ENCODE results near the gene HDGFL3. TPM values are rescaled to one million over a fixed set of nuclear protein-coding genes. Genes with fewer than 3 reads are reported as not detected.

HDGFL3 gene
- total and polyA plus RNA-seq, 5 donors from 2014 or later: 0.07 to 1.2 (median 0.26) TPM; not detected in 2

DNA sequence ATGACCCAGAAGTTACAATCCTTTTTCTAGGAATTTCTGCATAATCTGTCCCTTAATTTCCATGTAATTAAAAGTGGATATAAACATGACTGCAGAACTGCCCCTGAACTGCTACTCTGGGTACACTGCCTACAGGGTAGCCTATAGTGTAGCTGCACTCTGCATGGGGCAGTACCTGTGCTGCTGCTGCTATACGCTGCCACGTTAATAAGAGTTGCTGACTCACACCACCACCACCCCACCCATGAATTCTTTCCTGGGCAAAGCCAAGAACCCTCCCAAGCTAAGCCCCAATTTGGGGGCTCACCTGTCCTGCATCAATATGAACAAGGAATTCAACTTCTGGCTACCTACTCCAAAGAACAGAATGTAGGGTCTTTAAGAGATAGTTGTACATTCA is 13.9 kb downstream of the HDGFL3 start:
- Mint-ChIP-seq H3K36me3 (no peaks in the 10 kb centered on the region), H3K4me1 (peaks cover 0 to 3% (median 0%) of the 10 kb centered on the region in 4 donors), H3K9me3 (peaks cover 0 to 1% (median 0%) of the 10 kb centered on the region in 7 donors), H3K27me3 (peaks cover 27% of the 10 kb centered on the region), H3K27ac (no peak overlapping the region), H3K4me3 (no peak overlapping the region)
- Histone ChIP-seq H3K4me1 (ENCODE audit: control insufficient read depth, insufficient read depth, low read length, poor library complexity, severe bottlenecking) (no peaks in the 10 kb centered on the region), H3K27ac (ENCODE audit: insufficient read depth, low read length, poor library complexity, severe bottlenecking) (no peak overlapping the region), H3K9me3 (ENCODE audit: control insufficient read depth in 2 of 2, low read length in 2 of 2) (no peaks in the 10 kb centered on the region), H3K4me3 (ENCODE audit: low read depth, low read length) (no peak overlapping the region), H3K27me3 (ENCODE audit: control insufficient read depth, insufficient read depth, low read length) (no peaks in the 10 kb centered on the region), H3K36me3 (ENCODE audit: control insufficient read depth, insufficient read depth, low read length) (no peaks in the 10 kb centered on the region)
- DNase-seq (no peak), ATAC-seq (ENCODE audit: low read depth in 2 of 2) (no peak)

DNA sequence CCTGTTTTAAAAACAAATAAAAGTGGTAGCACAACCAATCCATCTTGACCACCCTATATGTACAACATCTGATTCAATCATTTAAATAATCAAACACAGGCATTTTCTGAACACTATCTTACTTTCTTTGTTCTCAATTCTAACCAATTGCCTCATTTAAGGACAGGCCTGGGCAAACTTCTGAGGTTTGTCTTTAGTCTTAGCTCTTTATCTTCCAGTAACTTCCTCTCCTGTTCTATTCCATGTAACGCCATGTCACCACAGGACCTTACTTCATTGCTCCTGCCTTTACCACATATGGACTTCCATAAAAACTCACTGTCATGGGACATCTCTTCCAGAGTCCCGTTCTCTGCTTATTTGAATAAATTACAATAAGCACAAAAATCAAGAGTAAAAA is 14.9 kb downstream of the HDGFL3 start:
- Mint-ChIP-seq H3K9me3 (peaks cover 0 to 1% (median 0%) of the 10 kb centered on the region in 7 donors), H3K27ac (no peak overlapping the region), H3K36me3 (no peaks in the 10 kb centered on the region), H3K27me3 (peaks cover 21% of the 10 kb centered on the region), H3K4me3 (no peak overlapping the region), H3K4me1 (no peaks in the 10 kb centered on the region)
- Histone ChIP-seq H3K27ac (ENCODE audit: insufficient read depth, low read length, poor library complexity, severe bottlenecking) (no peak overlapping the region), H3K27me3 (ENCODE audit: control insufficient read depth, insufficient read depth, low read length) (no peaks in the 10 kb centered on the region), H3K36me3 (ENCODE audit: control insufficient read depth, insufficient read depth, low read length) (no peaks in the 10 kb centered on the region), H3K4me3 (ENCODE audit: low read depth, low read length) (no peak overlapping the region), H3K4me1 (ENCODE audit: control insufficient read depth, insufficient read depth, low read length, poor library complexity, severe bottlenecking) (no peaks in the 10 kb centered on the region), H3K9me3 (ENCODE audit: control insufficient read depth in 2 of 2, low read length in 2 of 2) (no peaks in the 10 kb centered on the region)
- no peak for DNase-seq
- ATAC-seq (ENCODE audit: low read depth in 2 of 2): no peak

DNA sequence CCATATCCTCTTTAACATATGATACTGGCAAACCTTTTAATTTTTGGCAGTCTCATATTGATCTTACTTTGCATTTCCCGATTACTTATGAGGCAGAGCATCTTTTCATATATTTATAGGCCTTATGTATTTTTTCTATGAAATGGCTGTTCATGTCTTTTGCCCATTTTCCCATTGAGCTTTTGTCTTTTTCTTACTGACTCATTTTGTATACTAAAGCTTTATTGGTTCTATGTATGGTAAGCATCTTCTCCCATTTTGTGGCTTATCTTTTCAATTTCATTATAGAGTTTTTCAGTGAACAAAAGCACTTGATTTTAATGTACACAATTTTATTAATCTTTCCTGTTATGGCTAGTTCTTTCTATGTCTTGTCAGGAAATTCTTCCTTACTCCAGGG is 17.2 kb downstream of the HDGFL3 start:
- Mint-ChIP-seq H3K4me1 (no peaks in the 10 kb centered on the region), H3K36me3 (no peaks in the 10 kb centered on the region), H3K9me3 (peaks cover 0 to 1% (median 0%) of the 10 kb centered on the region in 7 donors), H3K27me3 (peaks cover 25% of the 10 kb centered on the region), H3K27ac (no peak overlapping the region), H3K4me3 (no peak overlapping the region)
- no peak for DNase-seq
- no peak overlapping the region for H3K27ac ChIP-seq (ENCODE audit: insufficient read depth, low read length, poor library complexity, severe bottlenecking)
- H3K36me3 ChIP-seq (ENCODE audit: control insufficient read depth, insufficient read depth, low read length): no peaks in the 10 kb centered on the region
- no peak overlapping the region for H3K4me3 ChIP-seq (ENCODE audit: low read depth, low read length)
- H3K9me3 ChIP-seq (ENCODE audit: control insufficient read depth in 2 of 2, low read length in 2 of 2): no peaks in the 10 kb centered on the region
- no peak for ATAC-seq (ENCODE audit: low read depth in 2 of 2)
- H3K4me1 ChIP-seq (ENCODE audit: control insufficient read depth, insufficient read depth, low read length, poor library complexity, severe bottlenecking): no peaks in the 10 kb centered on the region
- H3K27me3 ChIP-seq (ENCODE audit: control insufficient read depth, insufficient read depth, low read length): no peaks in the 10 kb centered on the region

DNA sequence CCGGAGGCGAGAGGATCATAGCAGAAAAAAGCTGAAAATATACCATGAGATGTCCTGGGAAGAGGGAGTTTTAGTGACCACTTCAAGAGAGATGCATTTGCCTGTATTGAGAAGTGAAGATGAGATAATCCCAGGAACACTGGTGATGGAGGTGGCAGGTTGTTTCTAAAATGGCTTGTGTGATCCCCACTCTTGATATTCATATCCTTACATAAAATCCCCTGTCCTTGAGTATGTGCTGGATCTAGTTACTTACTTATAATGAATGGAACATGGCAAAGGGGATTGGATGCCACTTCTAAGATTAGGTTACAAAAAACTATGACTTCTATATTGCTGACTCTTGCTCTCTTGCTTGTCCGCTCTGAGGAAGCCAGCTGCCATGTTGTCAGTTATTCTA is 22.1 kb downstream of the HDGFL3 start:
- H3K27ac ChIP-seq (ENCODE audit: insufficient read depth, low read length, poor library complexity, severe bottlenecking): no peak overlapping the region
- H3K36me3 ChIP-seq (ENCODE audit: control insufficient read depth, insufficient read depth, low read length): no peaks in the 10 kb centered on the region
- Mint-ChIP-seq H3K27me3 (peaks cover 10% of the 10 kb centered on the region), H3K36me3 (no peaks in the 10 kb centered on the region), H3K27ac (peak overlapping the region in 1 of 3 donors; percentile 33), H3K4me1 (no peaks in the 10 kb centered on the region), H3K9me3 (peaks cover 0 to 1% (median 0%) of the 10 kb centered on the region in 7 donors), H3K4me3 (no peak overlapping the region)
- no peak overlapping the region for H3K4me3 ChIP-seq (ENCODE audit: low read depth, low read length)
- no peaks in the 10 kb centered on the region for H3K4me1 ChIP-seq (ENCODE audit: control insufficient read depth, insufficient read depth, low read length, poor library complexity, severe bottlenecking)
- ATAC-seq (ENCODE audit: low read depth in 2 of 2) (no peak), DNase-seq (no peak)
- no peaks in the 10 kb centered on the region for H3K9me3 ChIP-seq (ENCODE audit: control insufficient read depth in 2 of 2, low read length in 2 of 2)
- H3K27me3 ChIP-seq (ENCODE audit: control insufficient read depth, insufficient read depth, low read length): no peaks in the 10 kb centered on the region

DNA sequence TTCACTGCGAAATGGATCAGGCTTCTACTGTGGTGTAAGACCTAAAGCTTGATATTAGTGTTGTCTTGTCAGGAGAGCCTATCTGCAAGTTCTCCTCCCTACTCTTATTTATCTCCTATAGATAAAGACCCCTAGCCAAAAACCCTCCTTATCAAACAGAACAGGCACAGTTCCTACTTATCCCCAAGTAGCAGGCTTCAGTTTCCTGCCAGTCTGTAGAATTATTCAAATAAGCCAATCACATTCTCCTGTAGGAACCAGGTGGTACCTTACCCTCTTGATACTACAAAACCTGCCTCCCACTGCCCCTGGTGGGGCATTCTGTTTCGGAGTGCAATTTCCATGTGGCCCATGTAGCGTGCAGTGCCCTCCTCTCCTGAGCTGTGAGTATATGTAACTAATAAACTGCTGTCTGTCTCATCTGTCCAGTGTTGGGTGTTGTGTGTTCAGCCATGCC is 28.7 kb downstream of the HDGFL3 start:
- peaks cover 15% of the 10 kb centered on the region for H3K27me3 Mint-ChIP-seq
- ATAC-seq (ENCODE audit: low read depth in 2 of 2): no peak
- Histone ChIP-seq H3K27me3 (ENCODE audit: control insufficient read depth, insufficient read depth, low read length) (peaks cover 3% of the 10 kb centered on the region), H3K9me3 (ENCODE audit: control insufficient read depth in 2 of 2, low read length in 2 of 2) (no peaks in the 10 kb centered on the region), H3K4me3 (ENCODE audit: low read depth, low read length) (no peak overlapping the region), H3K36me3 (ENCODE audit: control insufficient read depth, insufficient read depth, low read length) (no peaks in the 10 kb centered on the region), H3K27ac (ENCODE audit: insufficient read depth, low read length, poor library complexity, severe bottlenecking) (no peak overlapping the region), H3K4me1 (ENCODE audit: control insufficient read depth, insufficient read depth, low read length, poor library complexity, severe bottlenecking) (no peaks in the 10 kb centered on the region)
- H3K27ac Mint-ChIP-seq: no peak overlapping the region
- H3K36me3 Mint-ChIP-seq: no peaks in the 10 kb centered on the region
- H3K4me1 Mint-ChIP-seq: no peaks in the 10 kb centered on the region
- no peak for DNase-seq
- peaks cover 0 to 1% (median 0%) of the 10 kb centered on the region in 7 donors for H3K9me3 Mint-ChIP-seq
- no peak overlapping the region for H3K4me3 Mint-ChIP-seq

DNA sequence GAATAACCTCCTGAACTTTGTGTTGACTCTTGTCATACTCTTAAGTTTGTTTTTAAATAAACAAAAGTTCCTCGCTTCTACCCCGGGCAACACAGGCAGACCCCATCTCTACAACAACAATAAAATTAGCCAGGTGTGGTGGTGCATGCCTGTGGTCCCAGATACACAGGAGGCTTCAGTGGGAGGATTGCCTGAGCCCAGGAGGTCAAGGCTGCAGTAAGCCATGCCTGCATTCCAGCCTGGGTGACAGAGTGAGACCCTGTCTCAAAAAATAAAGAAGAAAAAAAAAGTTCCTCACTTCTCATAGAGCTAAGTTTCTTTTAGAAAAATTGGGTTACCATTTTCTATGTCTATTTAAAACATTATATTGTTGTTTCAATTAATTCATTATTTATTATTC is 29.2 kb downstream of the HDGFL3 start:
- no peaks in the 10 kb centered on the region for H3K4me1 ChIP-seq (ENCODE audit: control insufficient read depth, insufficient read depth, low read length, poor library complexity, severe bottlenecking)
- no peaks in the 10 kb centered on the region for H3K36me3 ChIP-seq (ENCODE audit: control insufficient read depth, insufficient read depth, low read length)
- Mint-ChIP-seq H3K9me3 (peaks cover 0 to 1% (median 0%) of the 10 kb centered on the region in 7 donors), H3K27ac (no peak overlapping the region), H3K36me3 (no peaks in the 10 kb centered on the region), H3K4me3 (no peak overlapping the region), H3K27me3 (peaks cover 15% of the 10 kb centered on the region), H3K4me1 (no peaks in the 10 kb centered on the region)
- H3K4me3 ChIP-seq (ENCODE audit: low read depth, low read length): no peak overlapping the region
- H3K27me3 ChIP-seq (ENCODE audit: control insufficient read depth, insufficient read depth, low read length): peaks cover 6% of the 10 kb centered on the region
- DNase-seq (no peak), ATAC-seq (ENCODE audit: low read depth in 2 of 2) (no peak)
- H3K27ac ChIP-seq (ENCODE audit: insufficient read depth, low read length, poor library complexity, severe bottlenecking): no peak overlapping the region
- H3K9me3 ChIP-seq (ENCODE audit: control insufficient read depth in 2 of 2, low read length in 2 of 2): no peaks in the 10 kb centered on the region

DNA sequence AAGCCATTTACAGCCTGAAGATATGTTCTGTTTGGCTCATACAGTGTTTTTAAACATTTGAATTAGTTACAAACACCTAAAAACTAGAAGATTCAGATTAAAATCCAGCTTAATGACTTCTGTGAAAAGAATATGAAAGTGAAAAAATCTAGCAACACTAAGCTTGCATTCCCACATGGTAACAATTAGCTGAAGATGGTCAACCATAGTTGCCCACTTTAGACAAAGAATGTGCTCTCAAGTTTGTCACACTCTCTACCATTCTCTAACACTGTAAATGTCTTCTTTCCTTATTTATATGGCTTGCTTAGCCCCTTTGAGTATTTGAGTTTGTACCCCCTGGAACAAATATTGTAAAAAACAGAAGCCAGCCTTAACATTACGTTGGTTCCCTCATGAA is 32.7 kb downstream of the HDGFL3 start:
- Histone ChIP-seq H3K27me3 (ENCODE audit: control insufficient read depth, insufficient read depth, low read length) (peaks cover 6% of the 10 kb centered on the region), H3K9me3 (ENCODE audit: control insufficient read depth in 2 of 2, low read length in 2 of 2) (no peaks in the 10 kb centered on the region), H3K4me3 (ENCODE audit: low read depth, low read length) (no peak overlapping the region), H3K4me1 (ENCODE audit: control insufficient read depth, insufficient read depth, low read length, poor library complexity, severe bottlenecking) (no peaks in the 10 kb centered on the region), H3K36me3 (ENCODE audit: control insufficient read depth, insufficient read depth, low read length) (no peaks in the 10 kb centered on the region), H3K27ac (ENCODE audit: insufficient read depth, low read length, poor library complexity, severe bottlenecking) (no peak overlapping the region)
- Mint-ChIP-seq H3K4me1 (no peaks in the 10 kb centered on the region), H3K9me3 (peaks cover 0 to 2% (median 0%) of the 10 kb centered on the region in 7 donors), H3K36me3 (no peaks in the 10 kb centered on the region), H3K4me3 (no peak overlapping the region), H3K27me3 (peaks cover 19% of the 10 kb centered on the region), H3K27ac (no peak overlapping the region)
- ATAC-seq (ENCODE audit: low read depth in 2 of 2) (no peak), DNase-seq (no peak)

DNA sequence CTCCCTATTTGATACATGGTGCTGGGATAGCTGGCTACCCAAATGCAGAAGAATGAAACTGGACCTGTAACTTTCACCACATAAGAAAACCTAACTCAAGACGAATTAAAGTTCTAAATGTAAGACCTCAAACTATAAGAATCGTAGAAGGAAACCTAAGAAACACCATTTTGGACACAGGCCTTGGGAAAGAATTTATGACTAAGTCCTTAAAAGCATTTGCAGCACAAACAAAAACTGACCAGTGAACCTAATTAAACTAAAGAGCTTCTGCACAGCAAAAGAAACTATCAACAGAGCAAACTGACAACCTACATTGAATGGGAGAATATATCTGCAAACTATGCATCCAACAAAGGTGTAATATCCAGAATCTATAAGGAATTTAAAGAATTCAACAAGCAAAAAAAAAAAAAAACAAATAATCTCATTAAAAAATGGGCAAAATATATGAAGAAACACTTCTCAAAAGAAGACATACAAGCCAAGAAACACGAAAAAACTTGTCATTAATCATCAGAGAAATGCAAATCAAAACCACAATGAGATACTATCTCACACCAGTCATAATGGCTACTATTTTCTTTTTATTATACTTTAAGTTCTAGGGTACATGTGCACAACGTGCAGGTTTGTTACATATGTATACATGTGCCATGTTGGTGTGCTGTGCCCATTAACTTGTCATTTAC is 37.0 kb downstream of the HDGFL3 start:
- H3K9me3 ChIP-seq (ENCODE audit: control insufficient read depth in 2 of 2, low read length in 2 of 2): peaks cover 3 to 7% of the 10 kb centered on the region in 2 experiments
- no peak overlapping the region for H3K4me3 Mint-ChIP-seq
- ATAC-seq (ENCODE audit: low read depth in 2 of 2) (no peak), DNase-seq (no peak)
- no peak overlapping the region for H3K4me3 ChIP-seq (ENCODE audit: low read depth, low read length)
- no peaks in the 10 kb centered on the region for H3K4me1 Mint-ChIP-seq
- H3K27ac ChIP-seq (ENCODE audit: insufficient read depth, low read length, poor library complexity, severe bottlenecking): no peak overlapping the region
- H3K27ac Mint-ChIP-seq: no peak overlapping the region
- H3K4me1 ChIP-seq (ENCODE audit: control insufficient read depth, insufficient read depth, low read length, poor library complexity, severe bottlenecking): no peaks in the 10 kb centered on the region
- peaks cover 4% of the 10 kb centered on the region for H3K36me3 Mint-ChIP-seq
- peaks cover 9% of the 10 kb centered on the region for H3K27me3 ChIP-seq (ENCODE audit: control insufficient read depth, insufficient read depth, low read length)
- peaks cover 4% of the 10 kb centered on the region for H3K27me3 Mint-ChIP-seq
- H3K9me3 Mint-ChIP-seq: peaks cover 0 to 12% (median 2%) of the 10 kb centered on the region in 7 donors
- H3K36me3 ChIP-seq (ENCODE audit: control insufficient read depth, insufficient read depth, low read length): no peaks in the 10 kb centered on the region

Data from CD4-positive, CD25-positive, alpha-beta regulatory T cell (primary cell).